GM23248 (cell line): Measurements from ENCODE around the gene GPR42.

Experiments used
- EZH2 ChIP-seq: fragments of 200-600 bp; sonication (generic); IDR thresholded peaks from 2 replicates; pipeline ENCODE4 v1.6.1; 2018; ENCODE audit warnings: antibody characterized with exemption, mild to moderate bottlenecking; ENCODE audit not compliant: insufficient read depth, poor library complexity, severe bottlenecking
- EZH2phosphoT487 ChIP-seq: fragments of 200-600 bp; sonication (generic); IDR thresholded peaks from 2 replicates; pipeline ENCODE4 v1.6.1; 2018; ENCODE audit warnings: antibody characterized with exemption, moderate library complexity, mild to moderate bottlenecking, low read depth; ENCODE audit not compliant: insufficient read depth

GRCh38 chr19:35398570-35398969 is 27.7 kb downstream of the GPR42 start:
- no peak for TF ChIP-seq EZH2
- no peak for TF ChIP-seq EZH2phosphoT487
